22Rv1 (cell line): ENCODE results near the gene FBXO30.

Source experiments
- CTCF ChIP-seq: fragments of 450-650 bp; IDR thresholded peaks from 2 replicates; pipeline ENCODE4 v1.5.1; 2017; ENCODE audit warnings: mild to moderate bottlenecking
- ZFX ChIP-seq: fragments of 450-650 bp; IDR thresholded peaks from 2 replicates; pipeline ENCODE4 v1.6.1; 2017; ENCODE audit warnings: antibody characterized with exemption, borderline replicate concordance

- TF ChIP-seq CTCF (no peak), ZFX (no peak)
Observed at GRCh38 chr6:145860562-145860961, 46.0 kb upstream of the FBXO30 start.
